Islet of Langerhans (tissue), 1 donor: ENCODE results near the gene DACT2.
"Not testable (repeated sequence)": the region's sequence is repeated elsewhere in the genome, so short reads cannot be mapped to it uniquely, and the experiment has no call there.

Experiments
- FAIRE-seq: peaks from one replicate; lab custom pipeline; 2011; peaks lifted over from hg19 to GRCh38; lab: Jason Lieb, UNC

Gene DACT2

GRCh38 chr6:168280020-168280898, 39.3 kb downstream of the DACT2 start:
- FAIRE-seq: no peak

- no peak for FAIRE-seq
Measured at GRCh38 chr6:168279403-168279935, 40.1 kb downstream of the DACT2 start.

GRCh38 chr6:168278904-168279303, 40.7 kb downstream of the DACT2 start:
- FAIRE-seq: no peak

GRCh38 chr6:168277274-168277669, 42.3 kb downstream of the DACT2 start:
- no peak for FAIRE-seq

GRCh38 chr6:168276576-168277273, 42.9 kb downstream of the DACT2 start:
- FAIRE-seq: no peak

GRCh38 chr6:168275168-168275567, 44.4 kb downstream of the DACT2 start:
- no peak for FAIRE-seq

- FAIRE-seq: peak; percentile 75
Measured at GRCh38 chr6:168274037-168274952, 45.3 kb downstream of the DACT2 start.

GRCh38 chr6:168273441-168274036, 46.0 kb downstream of the DACT2 start:
- no peak for FAIRE-seq

GRCh38 chr6:168272415-168273325, 46.9 kb downstream of the DACT2 start:
- FAIRE-seq: no peak

- no peak for FAIRE-seq
Measured at GRCh38 chr6:168270274-168271172, 49.1 kb downstream of the DACT2 start.

GRCh38 chr6:168269455-168270243, 49.9 kb downstream of the DACT2 start:
- FAIRE-seq: no peak

- FAIRE-seq: no peak
Measured at GRCh38 chr6:168268755-168269154, 50.8 kb downstream of the DACT2 start.

GRCh38 chr6:168267779-168268178, 51.8 kb downstream of the DACT2 start:
- FAIRE-seq: not testable (repeated sequence)

GRCh38 chr6:168265827-168266815, 53.5 kb downstream of the DACT2 start:
- no peak for FAIRE-seq

GRCh38 chr6:168265394-168265793, 54.2 kb downstream of the DACT2 start:
- FAIRE-seq: no peak

- no peak for FAIRE-seq
Measured at GRCh38 chr6:168264593-168265335, 54.8 kb downstream of the DACT2 start.
